ENCODE data around the gene ITGB3BP.

GRCh38 chr1:63463248-63463647, 59.8 kb downstream of the ITGB3BP start:
- TF ChIP-seq, protein P1, sequence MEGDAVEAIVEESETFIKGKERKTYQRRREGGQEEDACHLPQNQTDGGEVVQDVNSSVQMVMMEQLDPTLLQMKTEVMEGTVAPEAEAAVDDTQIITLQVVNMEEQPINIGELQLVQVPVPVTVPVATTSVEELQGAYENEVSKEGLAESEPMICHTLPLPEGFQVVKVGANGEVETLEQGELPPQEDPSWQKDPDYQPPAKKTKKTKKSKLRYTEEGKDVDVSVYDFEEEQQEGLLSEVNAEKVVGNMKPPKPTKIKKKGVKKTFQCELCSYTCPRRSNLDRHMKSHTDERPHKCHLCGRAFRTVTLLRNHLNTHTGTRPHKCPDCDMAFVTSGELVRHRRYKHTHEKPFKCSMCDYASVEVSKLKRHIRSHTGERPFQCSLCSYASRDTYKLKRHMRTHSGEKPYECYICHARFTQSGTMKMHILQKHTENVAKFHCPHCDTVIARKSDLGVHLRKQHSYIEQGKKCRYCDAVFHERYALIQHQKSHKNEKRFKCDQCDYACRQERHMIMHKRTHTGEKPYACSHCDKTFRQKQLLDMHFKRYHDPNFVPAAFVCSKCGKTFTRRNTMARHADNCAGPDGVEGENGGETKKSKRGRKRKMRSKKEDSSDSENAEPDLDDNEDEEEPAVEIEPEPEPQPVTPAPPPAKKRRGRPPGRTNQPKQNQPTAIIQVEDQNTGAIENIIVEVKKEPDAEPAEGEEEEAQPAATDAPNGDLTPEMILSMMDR (conservative IDR thresholded peaks at IDR 0.05) = no peak
- TF ChIP-seq EZH2 (IDR thresholded peaks at IDR 0.05; ENCODE audit: low read depth) = no peak

Measured in PC-9 (cell line).